Hindlimb muscle (tissue), 1 donor: ENCODE data around the gene HOXB3. TPM values are rescaled to one million over a fixed set of nuclear protein-coding genes. Genes with fewer than 3 reads are reported as not detected.

Source experiments
- polyA plus RNA-seq: library from polyadenylated mRNA; unstranded; fragments of 120-200 nt; gene quantifications from one replicate; pipeline ENCODE4 v1.2.1, GENCODE V29; 2013; ENCODE audit not compliant: insufficient read length

The HOXB3 gene
- polyA plus RNA-seq, 1 donor = 9.1 TPM

Other genes starting within 250 kb of the HOXB3 start
- 0.70 TPM for gene SKAP1, start 160.0 kb downstream of the HOXB3 start, polyA plus RNA-seq
- gene HOXB1, start 59.2 kb downstream of the HOXB3 start, polyA plus RNA-seq = not detected
- 11.3 TPM for gene HOXB2, start 45.1 kb downstream of the HOXB3 start, polyA plus RNA-seq
- gene HOXB4, start 11.9 kb downstream of the HOXB3 start, polyA plus RNA-seq = 1.0 TPM
- 0.48 TPM for gene HOXB5, start 3.5 kb upstream of the HOXB3 start, polyA plus RNA-seq
- 1.8 TPM for gene HOXB6, start 14.7 kb upstream of the HOXB3 start, polyA plus RNA-seq
- gene HOXB7, start 20.8 kb upstream of the HOXB3 start, polyA plus RNA-seq = 3.0 TPM
- 0.49 TPM for gene HOXB8, start 25.1 kb upstream of the HOXB3 start, polyA plus RNA-seq
- 0.43 TPM for gene HOXB9, start 36.1 kb upstream of the HOXB3 start, polyA plus RNA-seq
- gene PRAC1, start 132.3 kb upstream of the HOXB3 start, polyA plus RNA-seq = not detected
- not detected for gene PRAC2, start 132.9 kb upstream of the HOXB3 start, polyA plus RNA-seq
- not detected for gene HOXB13, start 138.5 kb upstream of the HOXB3 start, polyA plus RNA-seq
- not detected for gene TTLL6, start 227.0 kb upstream of the HOXB3 start, polyA plus RNA-seq
- 39.3 TPM for gene CALCOCO2, start 240.8 kb upstream of the HOXB3 start, polyA plus RNA-seq